ENCODE results near the gene NMT1.

Gene NMT1

GRCh38 chr17:45098869-45099616 lies 37.9 kb downstream of the NMT1 start:
- no peak overlapping the region for H3K4me3 ChIP-seq
- H3K27ac ChIP-seq, result peak overlapping the region in 4 of 21 experiments; percentile 24 to 58 (median 40)

GRCh38 chr17:45101546-45101882 lies 40.4 kb downstream of the NMT1 start:
- Histone ChIP-seq H3K4me3 (no peak overlapping the region), H3K27ac (peak overlapping the region in 10 of 21 experiments; percentile 5 to 65 (median 47))

- peak overlapping the region in 13 of 21 experiments; percentile 5 to 65 (median 40) for H3K27ac ChIP-seq
- no peak overlapping the region for H3K4me3 ChIP-seq
Observed at GRCh38 chr17:45101883-45102811, 41.0 kb downstream of the NMT1 start.

GRCh38 chr17:45102856-45103255 lies 41.7 kb downstream of the NMT1 start:
- Histone ChIP-seq H3K27ac (peak overlapping the region in 8 of 21 experiments; percentile 4 to 65 (median 57)), H3K4me3 (no peak overlapping the region)

- no peak overlapping the region for H3K4me3 ChIP-seq
- H3K27ac ChIP-seq, result peak overlapping the region in 4 of 21 experiments; percentile 4 to 65 (median 60)
Observed at GRCh38 chr17:45103269-45103795, 42.2 kb downstream of the NMT1 start.

GRCh38 chr17:45104029-45104428 lies 42.9 kb downstream of the NMT1 start:
- H3K27ac ChIP-seq, result peak overlapping the region in 2 of 21 experiments; percentile 3 to 26
- no peak overlapping the region for H3K4me3 ChIP-seq

- no peak overlapping the region for H3K4me3 ChIP-seq
- peak overlapping the region in 2 of 21 experiments; percentile 3 to 26 for H3K27ac ChIP-seq
Observed at GRCh38 chr17:45104497-45104896, 43.4 kb downstream of the NMT1 start.

GRCh38 chr17:45104907-45105624 lies 43.9 kb downstream of the NMT1 start:
- peak overlapping the region in 2 of 21 experiments; percentile 18 to 26 for H3K27ac ChIP-seq
- H3K4me3 ChIP-seq, result no peak overlapping the region

GRCh38 chr17:45106096-45106495 lies 45.0 kb downstream of the NMT1 start:
- peak overlapping the region in 4 of 21 experiments; percentile 16 to 37 (median 26) for H3K27ac ChIP-seq
- no peak overlapping the region for H3K4me3 ChIP-seq

- Histone ChIP-seq H3K27ac (peak overlapping the region in 3 of 21 experiments; percentile 16 to 37 (median 33)), H3K4me3 (no peak overlapping the region)
Observed at GRCh38 chr17:45106582-45106981, 45.5 kb downstream of the NMT1 start.

GRCh38 chr17:45107293-45108010 lies 46.3 kb downstream of the NMT1 start:
- no peak overlapping the region for H3K4me3 ChIP-seq
- H3K27ac ChIP-seq, result peak overlapping the region in 1 of 21 experiments; percentile 26

- Histone ChIP-seq H3K4me3 (no peak overlapping the region), H3K27ac (peak overlapping the region in 1 of 21 experiments; percentile 26)
Observed at GRCh38 chr17:45108051-45108450, 46.9 kb downstream of the NMT1 start.

- Histone ChIP-seq H3K4me3 (no peak overlapping the region), H3K27ac (peak overlapping the region in 5 of 21 experiments; percentile 2 to 33 (median 13))
Observed at GRCh38 chr17:45108595-45109521, 47.7 kb downstream of the NMT1 start.

- Histone ChIP-seq H3K4me3 (no peak overlapping the region), H3K27ac (peak overlapping the region in 13 of 21 experiments; percentile 18 to 70 (median 42))
Observed at GRCh38 chr17:45110676-45111611, 49.8 kb downstream of the NMT1 start.

- Histone ChIP-seq H3K27ac (peak overlapping the region in 8 of 21 experiments; percentile 2 to 70 (median 43)), H3K4me3 (no peak overlapping the region)
Observed at GRCh38 chr17:45111850-45112249, 50.7 kb downstream of the NMT1 start.

GRCh38 chr17:45112559-45113423 lies 51.7 kb downstream of the NMT1 start:
- Histone ChIP-seq H3K27ac (peak overlapping the region in 6 of 21 experiments; percentile 2 to 65 (median 42)), H3K4me3 (no peak overlapping the region)

All from skin epidermis (tissue), 12 donors.